ENCODE results near the gene KRTAP10-1.

KRTAP10-1 gene

DNA sequence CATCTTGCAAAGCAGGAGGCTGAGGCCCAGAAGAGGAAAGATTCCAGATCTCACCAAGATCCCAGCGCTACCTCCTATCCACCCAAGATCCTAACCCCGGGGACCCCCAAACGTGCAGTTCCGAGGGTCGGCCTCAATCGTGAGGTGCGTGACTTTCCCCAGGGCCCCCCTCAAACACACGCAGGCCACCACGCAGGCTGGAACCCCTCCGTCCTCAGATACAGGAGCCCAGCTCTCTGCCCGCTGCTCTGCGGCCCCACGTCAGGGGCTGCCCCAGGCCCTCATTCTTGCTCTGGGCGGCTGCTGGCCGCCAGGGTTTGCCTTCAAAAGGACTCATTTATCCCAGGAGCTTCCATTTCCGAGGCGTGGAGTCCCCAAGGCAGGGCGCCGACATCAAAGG lies 39.9 kb downstream of the KRTAP10-1 start:
- DNase-seq (ENCODE audit: low spot score), result no peak

DNA sequence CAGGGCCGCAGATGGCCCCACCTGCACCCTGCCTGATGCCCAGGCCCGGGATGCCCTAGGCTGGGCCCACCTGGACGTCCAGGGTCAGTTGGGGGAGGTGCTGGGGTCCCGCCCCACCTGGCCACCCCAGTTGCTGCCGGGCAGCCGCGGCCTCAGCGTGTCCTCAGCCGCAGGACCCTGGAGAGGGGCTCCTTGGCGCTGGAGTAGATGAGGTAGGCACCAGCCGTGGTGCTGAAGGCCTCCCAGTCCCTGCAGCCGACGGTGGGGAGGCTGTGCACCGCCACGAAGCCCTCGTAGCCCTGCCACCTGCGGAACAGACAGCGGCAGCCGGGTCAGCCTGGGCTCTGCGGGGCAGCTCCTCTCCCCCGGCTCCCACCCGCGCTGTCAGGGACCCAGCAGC lies 40.4 kb downstream of the KRTAP10-1 start:
- DNase-seq (ENCODE audit: low spot score), result no peak

DNA sequence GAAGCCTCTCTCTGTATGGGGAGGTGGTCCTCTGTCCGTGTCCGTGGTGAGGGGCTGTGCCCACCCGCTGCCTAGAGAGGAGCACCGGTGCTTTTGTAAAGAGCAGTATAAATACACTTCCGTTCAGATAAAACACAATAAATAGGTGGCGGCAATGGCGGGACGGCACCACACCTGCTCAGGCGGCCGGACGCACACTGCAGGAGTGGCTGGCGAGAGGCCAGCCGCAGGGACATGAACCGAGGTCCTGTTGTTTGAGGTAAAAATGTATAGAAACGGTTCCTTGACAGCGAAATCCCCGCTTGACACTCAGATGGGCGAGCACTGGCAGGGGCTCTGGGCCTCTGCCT lies 40.8 kb downstream of the KRTAP10-1 start:
- no peak for DNase-seq (ENCODE audit: low spot score)

- DNase-seq (ENCODE audit: low spot score), result no peak
Observed at GRCh38 chr21:44498280-44499210, 41.5 kb downstream of the KRTAP10-1 start.

- no peak for DNase-seq (ENCODE audit: low spot score)
Observed at GRCh38 chr21:44497703-44498126, 42.3 kb downstream of the KRTAP10-1 start.

GRCh38 chr21:44496564-44497550 lies 43.1 kb downstream of the KRTAP10-1 start:
- no peak for DNase-seq (ENCODE audit: low spot score)

DNA sequence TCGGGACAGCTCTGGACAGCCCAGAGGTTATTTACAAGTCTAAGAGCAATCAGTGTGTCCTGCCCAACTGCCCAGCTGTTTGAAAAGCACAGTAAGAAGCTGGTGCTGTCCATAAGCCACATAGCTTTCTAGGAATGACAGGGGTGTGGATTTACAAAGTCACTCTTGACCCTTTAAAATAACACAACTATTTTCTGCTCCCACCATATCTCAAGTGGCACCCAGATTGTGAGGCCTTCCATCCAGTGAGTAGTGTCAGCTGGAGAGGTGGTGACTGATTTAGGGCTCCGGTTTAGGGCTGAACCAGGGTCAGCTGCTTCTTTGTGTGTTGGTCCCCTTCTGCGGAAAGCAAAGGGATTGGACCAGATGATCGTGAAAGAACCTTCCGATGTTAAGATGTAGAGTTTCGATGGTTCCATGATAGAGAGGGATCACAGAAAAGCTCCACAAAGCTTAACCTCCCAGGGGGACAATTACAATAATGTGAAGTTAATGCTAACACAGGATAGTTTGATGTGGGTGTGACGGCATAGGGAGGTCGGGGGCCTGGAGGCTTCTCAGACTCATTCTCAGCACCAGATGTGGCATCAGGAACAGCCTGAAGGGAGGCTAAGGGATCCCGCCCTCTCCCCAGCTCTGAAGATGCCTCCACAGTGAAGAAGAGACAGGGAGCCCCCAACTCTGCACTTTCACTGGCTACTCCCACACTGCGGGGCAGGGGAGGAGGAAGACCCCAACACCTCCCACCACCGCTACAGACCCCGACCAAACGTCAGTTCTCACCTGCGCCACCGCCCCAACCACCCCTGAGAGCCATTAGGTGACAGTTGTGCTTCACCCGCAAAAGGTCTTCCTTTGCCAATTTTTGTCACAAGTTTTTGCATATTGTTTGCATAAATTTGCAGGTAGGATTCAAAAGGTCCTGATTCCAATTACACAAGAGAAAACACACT lies 44.1 kb downstream of the KRTAP10-1 start:
- DNase-seq (ENCODE audit: low spot score), result no peak

DNA sequence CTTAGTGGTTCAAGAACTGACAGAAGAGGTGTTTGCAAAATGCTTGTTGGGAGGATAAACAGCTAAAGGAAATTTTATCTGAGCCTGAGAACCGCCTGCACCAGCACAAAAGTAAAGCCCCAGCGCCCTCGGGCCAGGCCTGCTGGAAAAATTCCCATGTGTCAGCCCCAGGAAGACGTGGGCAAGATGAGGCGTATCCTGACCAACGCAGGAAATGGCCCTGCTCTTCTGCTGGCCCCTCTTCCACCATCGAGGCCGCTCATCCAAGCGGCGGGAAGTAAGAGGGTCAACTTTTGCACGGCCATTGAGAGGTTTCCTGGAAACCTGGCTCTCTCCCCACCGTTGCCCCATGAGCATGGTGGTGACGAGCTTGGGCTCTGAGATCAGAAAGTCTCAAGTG lies 45.0 kb downstream of the KRTAP10-1 start:
- no peak for DNase-seq (ENCODE audit: low spot score)

DNA sequence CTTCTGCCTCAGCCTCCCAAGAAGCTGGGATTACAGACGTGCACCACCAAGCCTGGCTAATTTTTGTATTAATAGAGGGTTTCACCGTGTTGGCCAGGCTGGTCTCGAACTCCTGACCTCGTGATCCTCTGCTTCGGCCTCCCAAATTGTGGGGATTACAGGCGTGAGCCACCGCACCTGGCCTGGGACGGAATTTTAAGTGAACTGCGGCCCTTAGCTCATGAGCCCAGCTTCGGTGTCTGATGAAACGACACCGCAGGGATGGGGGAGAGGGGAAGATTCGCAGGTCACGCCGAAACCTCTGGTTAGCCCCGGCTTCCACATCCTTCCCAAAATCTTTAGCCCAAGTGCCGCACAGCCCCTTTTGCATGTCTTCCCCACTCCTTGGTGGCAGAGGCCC lies 45.6 kb downstream of the KRTAP10-1 start:
- DNase-seq (ENCODE audit: low spot score), result no peak

DNA sequence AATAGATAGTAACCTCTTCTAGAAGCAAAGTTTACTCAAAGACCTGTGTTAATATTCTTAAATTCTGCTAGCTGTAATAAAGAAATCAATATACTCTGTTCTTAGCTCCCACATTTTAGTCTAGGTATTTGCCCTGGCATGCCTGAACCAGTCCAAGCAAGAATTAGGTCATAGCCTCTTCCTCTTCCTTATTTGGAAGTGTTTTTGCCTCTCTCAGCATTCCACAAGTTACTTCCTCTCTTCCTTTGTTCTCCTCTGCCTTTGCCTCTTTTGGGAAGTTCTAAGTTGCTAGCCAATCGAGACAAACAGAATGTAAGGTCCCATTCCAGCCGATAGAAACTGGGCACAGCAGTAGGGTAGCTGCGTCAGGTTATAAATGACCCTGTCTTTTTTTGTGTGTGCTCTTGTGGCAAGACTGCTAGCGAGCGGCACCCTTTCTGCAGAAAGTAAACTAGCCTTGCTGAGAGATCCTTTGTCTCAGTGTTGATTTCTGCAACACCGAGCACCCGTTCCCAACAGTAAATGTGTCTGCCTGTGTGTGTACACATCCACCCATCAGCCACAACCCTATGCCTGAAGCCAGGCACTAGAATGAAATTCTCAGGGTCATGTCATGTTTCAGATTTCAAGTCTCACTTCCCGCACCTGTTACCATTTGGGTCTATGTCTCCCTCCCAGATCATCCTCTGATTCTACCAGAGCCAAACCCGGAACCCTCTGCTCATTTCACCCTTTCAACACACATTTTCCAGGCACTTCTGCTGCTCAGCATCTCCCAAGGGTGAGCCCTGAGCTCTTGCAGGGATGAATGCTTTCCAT lies 47.2 kb downstream of the KRTAP10-1 start:
- no peak for DNase-seq (ENCODE audit: low spot score)

GRCh38 chr21:44490816-44491215 lies 49.2 kb downstream of the KRTAP10-1 start:
- DNase-seq (ENCODE audit: low spot score), result no peak

DNA sequence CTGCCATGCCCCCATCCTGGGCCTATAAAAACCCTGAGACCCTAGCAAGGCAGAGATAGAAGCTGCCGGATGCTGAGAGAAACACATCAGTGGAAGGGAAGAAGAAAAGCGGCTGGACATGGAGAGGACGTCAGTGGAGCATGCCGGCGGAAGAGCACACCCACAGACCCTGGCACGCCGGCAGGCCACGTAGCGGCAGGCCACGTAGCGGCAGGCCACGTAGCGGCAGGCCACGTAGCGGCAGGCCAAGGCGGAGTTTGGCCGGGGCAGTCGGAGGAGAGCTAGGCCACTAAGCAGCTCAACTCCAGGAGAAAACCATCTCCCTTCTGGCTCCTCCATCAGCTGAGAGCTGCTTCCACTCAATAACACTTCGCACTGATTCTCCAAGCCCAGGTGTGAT lies 49.6 kb downstream of the KRTAP10-1 start:
- DNase-seq (ENCODE audit: low spot score), result no peak

GRCh38 chr21:44489962-44490361 lies 50.0 kb downstream of the KRTAP10-1 start:
- no peak for DNase-seq (ENCODE audit: low spot score)
